ENCODE results near the gene RNF217.

RNF217 gene

DNA sequence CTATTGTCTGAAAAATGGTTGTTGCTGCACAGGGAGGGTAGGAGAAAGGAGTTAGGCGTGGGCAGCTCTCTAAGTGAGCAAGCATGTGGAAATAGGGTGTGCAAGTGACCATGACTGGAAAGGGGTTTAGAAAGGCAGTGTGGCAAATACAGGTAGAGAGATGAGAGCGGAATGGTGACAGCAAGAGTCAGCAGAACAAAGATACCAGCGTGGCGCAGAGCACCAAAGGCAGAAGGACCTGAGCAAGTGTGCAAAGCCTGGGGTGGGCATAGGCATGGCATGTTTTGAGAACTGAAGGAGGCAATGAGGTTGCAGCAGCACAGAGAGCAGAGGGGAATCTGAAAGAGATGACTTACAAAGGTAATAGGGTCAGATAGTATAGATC is 17.0 kb downstream of the RNF217 start:
- DNase-seq (ENCODE audit: low spot score) = no peak
- Histone ChIP-seq H3K4me3 (no peak overlapping the region), H3K27ac (no peak overlapping the region)
- TF ChIP-seq, protein P1, sequence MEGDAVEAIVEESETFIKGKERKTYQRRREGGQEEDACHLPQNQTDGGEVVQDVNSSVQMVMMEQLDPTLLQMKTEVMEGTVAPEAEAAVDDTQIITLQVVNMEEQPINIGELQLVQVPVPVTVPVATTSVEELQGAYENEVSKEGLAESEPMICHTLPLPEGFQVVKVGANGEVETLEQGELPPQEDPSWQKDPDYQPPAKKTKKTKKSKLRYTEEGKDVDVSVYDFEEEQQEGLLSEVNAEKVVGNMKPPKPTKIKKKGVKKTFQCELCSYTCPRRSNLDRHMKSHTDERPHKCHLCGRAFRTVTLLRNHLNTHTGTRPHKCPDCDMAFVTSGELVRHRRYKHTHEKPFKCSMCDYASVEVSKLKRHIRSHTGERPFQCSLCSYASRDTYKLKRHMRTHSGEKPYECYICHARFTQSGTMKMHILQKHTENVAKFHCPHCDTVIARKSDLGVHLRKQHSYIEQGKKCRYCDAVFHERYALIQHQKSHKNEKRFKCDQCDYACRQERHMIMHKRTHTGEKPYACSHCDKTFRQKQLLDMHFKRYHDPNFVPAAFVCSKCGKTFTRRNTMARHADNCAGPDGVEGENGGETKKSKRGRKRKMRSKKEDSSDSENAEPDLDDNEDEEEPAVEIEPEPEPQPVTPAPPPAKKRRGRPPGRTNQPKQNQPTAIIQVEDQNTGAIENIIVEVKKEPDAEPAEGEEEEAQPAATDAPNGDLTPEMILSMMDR (IDR thresholded peaks at IDR 0.05) = no peak

DNA sequence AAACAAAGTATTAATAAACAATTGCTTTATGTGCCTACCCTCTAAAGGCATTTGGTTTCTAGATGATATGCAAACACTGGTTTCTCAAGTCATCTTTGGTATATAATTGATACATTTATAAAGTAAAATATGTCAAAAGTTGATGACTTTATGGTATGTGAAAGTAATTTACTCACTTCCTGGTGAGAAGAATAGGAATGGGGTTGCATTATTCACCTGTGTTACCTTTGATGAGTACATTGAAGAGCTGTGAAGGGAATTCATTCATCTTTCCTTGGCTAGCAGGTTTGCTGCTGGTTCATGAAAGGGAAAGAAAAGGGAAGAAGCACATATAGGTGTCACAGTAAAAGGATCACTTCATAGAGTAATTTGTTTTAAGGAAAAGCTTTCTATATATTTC is 20.4 kb downstream of the RNF217 start:
- TF ChIP-seq, protein P1 (IDR thresholded peaks at IDR 0.05) = no peak
- DNase-seq (ENCODE audit: low spot score) = no peak
- Histone ChIP-seq H3K4me3 (no peak overlapping the region), H3K27ac (no peak overlapping the region)

DNA sequence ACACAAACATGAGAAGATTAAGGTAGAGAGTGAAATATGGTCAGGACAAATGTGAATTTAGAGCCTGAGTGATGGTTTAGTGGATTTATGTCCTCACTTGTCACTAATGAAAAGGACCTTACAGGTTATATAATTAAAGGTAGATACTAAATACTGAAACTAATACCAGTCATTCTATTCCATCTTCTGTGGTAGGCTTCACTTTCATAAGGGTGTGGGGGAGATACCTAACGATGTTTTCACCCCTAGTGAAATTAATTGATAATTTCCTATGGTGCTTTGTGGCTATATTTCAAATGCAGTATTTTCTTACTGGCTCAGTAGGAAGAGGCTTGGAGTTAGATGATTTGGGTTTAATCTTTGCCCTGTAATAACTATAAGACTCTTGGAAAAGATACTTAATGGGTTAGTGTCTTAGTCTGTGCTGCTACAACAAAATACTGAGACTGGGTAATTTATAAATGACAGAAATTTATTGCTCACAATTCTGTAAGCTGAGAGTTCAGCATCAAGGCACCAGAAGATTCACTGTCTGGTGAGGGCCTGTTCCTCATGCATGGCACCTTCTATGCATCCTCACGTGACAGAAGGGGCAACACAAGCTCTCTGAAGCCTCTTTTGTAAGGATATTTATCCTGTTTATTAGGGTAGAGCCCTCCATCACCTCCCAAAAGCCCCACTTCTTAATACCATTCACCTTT is 21.3 kb downstream of the RNF217 start:
- TF ChIP-seq, protein P1 (IDR thresholded peaks at IDR 0.05) = no peak
- Histone ChIP-seq H3K27ac (no peak overlapping the region), H3K4me3 (no peak overlapping the region)
- no peak for DNase-seq (ENCODE audit: low spot score)

DNA sequence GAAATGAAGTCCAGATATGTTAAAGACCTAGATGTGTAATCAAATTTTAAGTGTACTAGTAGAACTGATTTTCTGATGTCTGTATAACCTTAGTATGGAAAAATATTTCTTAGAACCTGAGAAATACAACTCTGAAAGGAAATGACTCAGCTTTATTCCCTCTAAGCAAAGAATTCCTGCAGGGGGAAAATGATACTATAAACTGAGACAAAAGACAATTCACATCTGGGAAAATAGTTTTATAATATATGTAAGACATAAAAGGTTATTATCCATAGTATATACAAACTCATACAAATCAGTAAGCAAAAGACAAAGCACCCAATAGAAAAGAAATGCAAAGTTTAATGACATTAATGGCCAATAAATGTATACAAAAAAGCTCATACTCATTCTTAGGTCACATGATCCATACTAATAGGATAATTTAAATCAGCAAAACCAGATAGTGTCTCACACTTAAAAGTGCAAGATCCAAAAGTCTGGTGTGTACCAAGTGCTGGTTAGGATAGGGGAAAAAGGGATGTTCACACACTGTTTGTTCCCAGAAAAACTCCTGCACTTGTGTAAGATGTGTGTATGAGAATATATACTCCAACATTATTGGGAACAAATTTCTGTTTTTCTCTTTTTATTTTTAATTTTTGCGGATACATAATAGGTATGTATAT is 22.6 kb downstream of the RNF217 start:
- no peak overlapping the region for H3K4me3 ChIP-seq
- no peak for DNase-seq (ENCODE audit: low spot score)
- TF ChIP-seq, protein P1 (IDR thresholded peaks at IDR 0.05) = no peak

DNA sequence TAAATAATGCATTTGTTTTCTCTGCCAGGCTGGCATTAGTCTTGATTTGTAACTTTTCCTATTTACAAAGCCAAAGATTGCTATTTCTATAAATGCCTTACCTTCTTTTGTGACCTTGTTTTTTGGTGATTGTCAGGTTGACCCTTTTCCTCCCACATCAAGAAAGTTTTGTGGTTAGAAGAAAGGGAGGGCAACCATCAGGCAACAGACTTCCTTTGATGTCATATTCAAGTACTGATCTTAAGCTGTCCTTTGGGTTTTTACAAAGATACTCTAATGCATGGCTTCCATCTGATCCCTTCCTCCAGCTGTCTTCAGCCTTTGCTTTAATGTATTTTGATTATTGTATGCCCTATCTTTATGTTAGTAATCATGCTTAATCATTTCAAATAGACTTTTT is 23.9 kb downstream of the RNF217 start:
- Histone ChIP-seq H3K4me3 (no peak overlapping the region), H3K27ac (no peak overlapping the region)
- no peak for DNase-seq (ENCODE audit: low spot score)
- TF ChIP-seq, protein P1 (IDR thresholded peaks at IDR 0.05) = no peak

More for the DNA sequence above, 22.6 kb downstream of the RNF217 start:
- no peak overlapping the region for H3K27ac ChIP-seq

DNA sequence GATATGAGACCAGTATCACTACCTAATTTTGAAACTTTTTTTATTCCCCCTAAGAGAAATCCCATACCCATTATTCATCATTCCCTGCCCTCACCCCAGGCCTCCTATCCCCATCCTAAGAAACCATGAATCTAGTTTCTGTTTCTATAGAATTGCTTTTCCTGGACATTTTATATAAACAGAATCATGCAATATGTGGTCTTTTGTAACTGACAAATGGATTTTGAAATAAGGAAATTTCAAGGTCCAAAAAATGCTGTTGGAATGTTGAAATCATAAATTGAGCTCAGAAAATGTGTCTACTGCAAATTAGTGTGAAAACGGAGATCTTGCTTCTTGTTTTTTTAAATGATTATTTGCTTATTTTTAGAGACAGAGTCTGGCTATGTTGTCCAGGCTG is 25.1 kb downstream of the RNF217 start:
- Histone ChIP-seq H3K27ac (no peak overlapping the region), H3K4me3 (no peak overlapping the region)
- no peak for DNase-seq (ENCODE audit: low spot score)
- TF ChIP-seq, protein P1 (IDR thresholded peaks at IDR 0.05) = no peak
